Mesenchymal stem cell (in vitro differentiated cells and primary cell): Measurements from ENCODE around the gene CTDNEP1.

Experiments
- DNase-seq: peaks from one replicate; pipeline ENCODE4 v3.0.0-alpha.2; 2013
- H2AFZ ChIP-seq: one replicate; pipeline ENCODE4 v1.6.1; 2013; ENCODE audit warnings: low read depth, mild to moderate bottlenecking, control low read depth, inconsistent platforms, low read length, moderate library complexity
- H2AK5ac ChIP-seq: 2 replicates; pipeline ENCODE4 v1.6.1; 2013; ENCODE audit warnings: low read length, moderate library complexity, mild to moderate bottlenecking, inconsistent platforms; ENCODE audit not compliant: severe bottlenecking
- H2BK120ac ChIP-seq: one replicate; pipeline ENCODE4 v1.6.1; 2013; ENCODE audit warnings: low read depth, mild to moderate bottlenecking, inconsistent platforms, low read length, moderate library complexity
- H2BK12ac ChIP-seq, 2 experiments: one replicate each; pipeline ENCODE4 v1.6.1; 2013; ENCODE audit warnings: inconsistent platforms in 2 of 2, low read length in 2 of 2, mild to moderate bottlenecking in 2 of 2, moderate library complexity in 2 of 2, control low read depth in 1 of 2
- H2BK15ac ChIP-seq: one replicate; pipeline ENCODE4 v1.6.1; 2013; ENCODE audit warnings: mild to moderate bottlenecking, low read depth, inconsistent platforms; ENCODE audit not compliant: poor library complexity, severe bottlenecking
- H2BK5ac ChIP-seq: 2 replicates; pipeline ENCODE4 v1.6.1; 2013; ENCODE audit warnings: low read depth, mild to moderate bottlenecking, low read length, control low read depth, inconsistent platforms; ENCODE audit not compliant: poor library complexity, severe bottlenecking
- H3K14ac ChIP-seq, 2 experiments: one replicate each; pipeline ENCODE4 v1.6.1; 2013; ENCODE audit warnings: inconsistent platforms in 2 of 2, low read length in 2 of 2, control low read depth in 1 of 2, mild to moderate bottlenecking in 1 of 2, moderate library complexity in 1 of 2
- H3K18ac ChIP-seq, 2 experiments: one replicate each; pipeline ENCODE4 v1.6.1; 2013; ENCODE audit warnings: inconsistent platforms in 2 of 2, low read length in 2 of 2, control low read depth in 1 of 2, low read depth in 1 of 2, mild to moderate bottlenecking in 1 of 2
- H3K23ac ChIP-seq, 2 experiments: one replicate each; pipeline ENCODE4 v1.6.1; 2013; ENCODE audit warnings: inconsistent platforms in 2 of 2, low read length in 2 of 2, mild to moderate bottlenecking in 2 of 2, moderate library complexity in 2 of 2, control low read depth in 1 of 2
- H3K27ac ChIP-seq: 2 replicates; pipeline ENCODE4 v1.5.1; 2013; ENCODE audit warnings: mild to moderate bottlenecking, moderate library complexity, low read length, control low read depth, inconsistent platforms; ENCODE audit not compliant: poor library complexity, severe bottlenecking
- H3K27me3 ChIP-seq, 2 experiments: 2 replicates each; pipeline versions ENCODE4 v1.6.1 to v1.7.0; 2013; ENCODE audit warnings: low read length in 2 of 2, mild to moderate bottlenecking in 2 of 2, moderate library complexity in 2 of 2, control low read depth in 1 of 2, inconsistent platforms in 1 of 2; ENCODE audit not compliant: control insufficient read depth in 1 of 2, insufficient read depth in 1 of 2
- H3K36me3 ChIP-seq, 2 experiments: 2 replicates each; pipeline versions ENCODE4 v1.6.1 to v1.7.0; 2013; ENCODE audit warnings: low read length in 2 of 2, control low read depth in 1 of 2, inconsistent platforms in 1 of 2, low read depth in 1 of 2, mild to moderate bottlenecking in 1 of 2; ENCODE audit not compliant: insufficient read depth in 2 of 2, control insufficient read depth in 1 of 2
- H3K4ac ChIP-seq, 2 experiments: one replicate each; pipeline ENCODE4 v1.6.1; 2013; ENCODE audit warnings: inconsistent platforms in 2 of 2, low read length in 2 of 2, mild to moderate bottlenecking in 2 of 2, moderate library complexity in 2 of 2, control low read depth in 1 of 2, low read depth in 1 of 2
- H3K4me1 ChIP-seq: 2 replicates; pipeline ENCODE4 v1.6.1; 2013; ENCODE audit warnings: low read depth, low read length, control low read depth; ENCODE audit not compliant: control insufficient read depth, insufficient read depth
- H3K4me2 ChIP-seq: 2 replicates; pipeline ENCODE4 v1.6.1; 2013; ENCODE audit warnings: low read length, mild to moderate bottlenecking, inconsistent platforms; ENCODE audit not compliant: poor library complexity, severe bottlenecking
- H3K4me3 ChIP-seq, 2 experiments: 2 replicates each; pipeline versions ENCODE4 v1.5.1 to v1.7.0; 2013; ENCODE audit warnings: low read length in 2 of 2, mild to moderate bottlenecking in 2 of 2, control low read depth in 1 of 2, low read depth in 1 of 2; ENCODE audit not compliant: insufficient read depth in 1 of 2
- H3K79me1 ChIP-seq: replicated peaks from 2 replicates; pipeline ENCODE4 v1.6.1; 2013; ENCODE audit warnings: mild to moderate bottlenecking, control low read depth, low read length, inconsistent platforms; ENCODE audit not compliant: poor library complexity, severe bottlenecking
- H3K9ac ChIP-seq: 2 replicates; pipeline ENCODE4 v1.7.0; 2013; ENCODE audit warnings: mild to moderate bottlenecking, low read length, moderate library complexity
- H3K9me3 ChIP-seq: 2 replicates; pipeline ENCODE4 v1.7.0; 2013; ENCODE audit warnings: mild to moderate bottlenecking, low read length; ENCODE audit not compliant: control insufficient read depth
- H4K8ac ChIP-seq: one replicate; pipeline ENCODE4 v1.6.1; 2013; ENCODE audit warnings: inconsistent platforms, mild to moderate bottlenecking, low read length, moderate library complexity
- H4K91ac ChIP-seq: one replicate; pipeline ENCODE4 v1.6.1; 2013; ENCODE audit warnings: mild to moderate bottlenecking, low read length, inconsistent platforms
- WGBS: methylation state at CpG from one replicate; pipeline ENCODE4 v1.1.7; 2013; ENCODE audit warnings: mixed read lengths; 5-methylcytosine and 5-hydroxymethylcytosine counted together

The CTDNEP1 gene

GRCh38 chr17:7208754-7209460 is 42.6 kb downstream of the CTDNEP1 start:
- Histone ChIP-seq H2AK5ac (no peak overlapping the region), H3K27ac (no peak overlapping the region), H3K79me1 (peaks cover 45% of the 10 kb centered on the region), H3K9ac (no peak overlapping the region), H2BK5ac (no peak overlapping the region), H3K4me2 (no peak overlapping the region), H3K4me1 (peaks cover 26% of the 10 kb centered on the region), H3K23ac (peak overlapping the region in 1 of 2 experiments; percentile 35), H3K14ac (no peak overlapping the region), H4K91ac (no peak overlapping the region), H2BK12ac (no peak overlapping the region), H2BK15ac (no peak overlapping the region), H3K4me3 (no peak overlapping the region), H3K36me3 (peaks cover 6 to 36% of the 10 kb centered on the region in 2 experiments), H3K9me3 (no peaks in the 10 kb centered on the region), H3K27me3 (no peaks in the 10 kb centered on the region), H2AFZ (no peak overlapping the region), H4K8ac (no peak overlapping the region), H2BK120ac (no peak overlapping the region), H3K4ac (no peak overlapping the region), H3K18ac (no peak overlapping the region)
- DNase-seq, result no peak
- 96% methylated on average over 9 of the region's 9 CpGs for WGBS

DNA sequence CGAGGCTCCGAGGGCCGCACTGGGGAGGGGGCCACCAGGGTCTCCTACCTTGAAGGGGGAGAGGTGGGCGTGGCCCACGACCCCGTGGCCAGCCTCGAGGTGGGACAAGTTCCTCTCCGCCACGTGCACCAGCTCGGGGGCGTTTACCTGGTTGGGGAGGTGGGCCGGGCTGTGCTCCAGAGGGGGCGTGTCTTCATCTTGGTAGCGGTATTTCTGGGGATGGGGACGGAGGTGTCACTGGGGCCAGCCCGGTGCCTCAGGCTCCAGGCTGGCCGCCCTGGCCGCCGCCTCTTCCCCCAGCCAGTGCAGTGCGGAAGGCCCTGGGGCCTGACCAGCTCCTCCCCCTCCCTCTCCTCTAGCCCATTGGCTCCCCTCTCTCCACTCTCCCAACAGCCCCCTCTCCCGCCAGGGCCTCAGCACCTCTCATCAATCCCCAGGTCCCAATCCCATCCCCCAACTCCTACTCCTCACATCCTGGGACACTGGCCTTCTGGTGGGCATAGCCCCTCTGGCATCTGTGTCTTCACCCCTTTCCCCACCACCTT is 43.4 kb downstream of the CTDNEP1 start:
- H3K27ac ChIP-seq, result no peak overlapping the region
- no peak overlapping the region for H3K23ac ChIP-seq
- H4K91ac ChIP-seq, result no peak overlapping the region
- H3K4me1 ChIP-seq, result peaks cover 27% of the 10 kb centered on the region
- H3K79me1 ChIP-seq, result peaks cover 51% of the 10 kb centered on the region
- no peak overlapping the region for H3K14ac ChIP-seq
- H4K8ac ChIP-seq, result no peak overlapping the region
- no peak overlapping the region for H2BK12ac ChIP-seq
- H3K4me2 ChIP-seq, result no peak overlapping the region
- no peak overlapping the region for H2AFZ ChIP-seq
- H2BK15ac ChIP-seq, result no peak overlapping the region
- H3K27me3 ChIP-seq, result no peaks in the 10 kb centered on the region
- no peak overlapping the region for H3K4ac ChIP-seq
- no peak overlapping the region for H2AK5ac ChIP-seq
- peaks cover 14 to 44% of the 10 kb centered on the region in 2 experiments for H3K36me3 ChIP-seq
- no peaks in the 10 kb centered on the region for H3K9me3 ChIP-seq
- no peak for DNase-seq
- H3K18ac ChIP-seq, result no peak overlapping the region
- no peak overlapping the region for H3K4me3 ChIP-seq
- H2BK120ac ChIP-seq, result no peak overlapping the region
- 64% methylated on average over 21 of the region's 21 CpGs for WGBS
- H2BK5ac ChIP-seq, result no peak overlapping the region
- no peak overlapping the region for H3K9ac ChIP-seq

- Histone ChIP-seq H2BK15ac (no peak overlapping the region), H3K36me3 (peaks cover 21 to 49% of the 10 kb centered on the region in 2 experiments), H2BK12ac (no peak overlapping the region), H4K91ac (no peak overlapping the region), H3K79me1 (peaks cover 56% of the 10 kb centered on the region), H3K9me3 (no peaks in the 10 kb centered on the region), H3K27me3 (no peaks in the 10 kb centered on the region), H3K4me1 (peaks cover 27% of the 10 kb centered on the region), H2AK5ac (no peak overlapping the region), H3K4me3 (peak overlapping the region in 1 of 2 experiments; percentile 41), H3K4ac (no peak overlapping the region), H2BK5ac (no peak overlapping the region), H3K4me2 (no peak overlapping the region), H2BK120ac (no peak overlapping the region), H3K9ac (peak overlapping the region; percentile 49), H4K8ac (no peak overlapping the region), H3K18ac (no peak overlapping the region), H2AFZ (no peak overlapping the region), H3K23ac (peak overlapping the region in 1 of 2 experiments; percentile 14), H3K27ac (no peak overlapping the region), H3K14ac (peak overlapping the region in 1 of 2 experiments; percentile 2)
- no peak for DNase-seq
- 87% methylated on average over 21 of the region's 24 CpGs for WGBS
These were observed 44.2 kb downstream of the CTDNEP1 start for GRCh38 chr17:7207120-7208001.

- H3K14ac ChIP-seq, result peak overlapping the region in 1 of 2 experiments; percentile 86
- H3K79me1 ChIP-seq, result peaks cover 50% of the 10 kb centered on the region
- peaks cover 24% of the 10 kb centered on the region for H3K4me1 ChIP-seq
- H3K23ac ChIP-seq, result peak overlapping the region in 1 of 2 experiments; percentile 23
- no peak overlapping the region for H2AK5ac ChIP-seq
- H2BK5ac ChIP-seq, result no peak overlapping the region
- H3K9me3 ChIP-seq, result no peaks in the 10 kb centered on the region
- peak overlapping the region; percentile 53 for H3K27ac ChIP-seq
- H3K4me2 ChIP-seq, result peak overlapping the region; percentile 47
- no peak overlapping the region for H3K4ac ChIP-seq
- no peaks in the 10 kb centered on the region for H3K27me3 ChIP-seq
- H2AFZ ChIP-seq, result no peak overlapping the region
- H3K9ac ChIP-seq, result peak overlapping the region; percentile 88
- peaks cover 35 to 56% of the 10 kb centered on the region in 2 experiments for H3K36me3 ChIP-seq
- no peak overlapping the region for H4K8ac ChIP-seq
- no peak overlapping the region for H4K91ac ChIP-seq
- H3K18ac ChIP-seq, result no peak overlapping the region
- 61% methylated on average over 15 of the region's 15 CpGs for WGBS
- H2BK12ac ChIP-seq, result peak overlapping the region in 1 of 2 experiments; percentile 43
- peak overlapping the region in 1 of 2 experiments; percentile 80 for H3K4me3 ChIP-seq
- H2BK120ac ChIP-seq, result no peak overlapping the region
- H2BK15ac ChIP-seq, result peak overlapping the region; percentile 12
- no peak for DNase-seq
These were observed 46.0 kb downstream of the CTDNEP1 start for GRCh38 chr17:7205561-7205960.
